Endometrial microvascular endothelial cells (primary cell): ENCODE measurements around the gene PXDN. TPM values are rescaled to one million over a fixed set of nuclear protein-coding genes. Genes with fewer than 3 reads are reported as not detected.
"Not testable (repeated sequence)": the region's sequence is repeated elsewhere in the genome, so short reads cannot be mapped to it uniquely, and the experiment has no call there.

ENCODE experiments used
- in situ Hi-C: cut with HindIII; loops from 2 replicates; pipeline ENCODE4 v1.10.0; 2017; ENCODE audit warnings: low sequenced_read_pairs, low pct_unique_long_range_greater_than_20kb; ENCODE audit errors: inconsistent ontology term
- total RNA-seq: library from RNA; depleted of rRNA; stranded (reverse); fragments of >200 nt; gene quantifications from one replicate; pipeline ENCODE4 v1.2.3, GENCODE V29; 2015; ENCODE audit errors: inconsistent ontology term

The PXDN gene
- total RNA-seq, 1 donor from 2014 or later = 246 TPM

GRCh38 chr2:1758171-1758570 lies 13.9 kb upstream of the PXDN start:
- in situ Hi-C loops = no loop called here

- in situ Hi-C loops = no loop called here
These were observed 13.3 kb upstream of the PXDN start for GRCh38 chr2:1757567-1757966.

GRCh38 chr2:1757146-1757545 lies 12.8 kb upstream of the PXDN start:
- in situ Hi-C loops = not testable (repeated sequence)

GRCh38 chr2:1756456-1756855 lies 12.1 kb upstream of the PXDN start:
- in situ Hi-C loops = no loop called here

DNA sequence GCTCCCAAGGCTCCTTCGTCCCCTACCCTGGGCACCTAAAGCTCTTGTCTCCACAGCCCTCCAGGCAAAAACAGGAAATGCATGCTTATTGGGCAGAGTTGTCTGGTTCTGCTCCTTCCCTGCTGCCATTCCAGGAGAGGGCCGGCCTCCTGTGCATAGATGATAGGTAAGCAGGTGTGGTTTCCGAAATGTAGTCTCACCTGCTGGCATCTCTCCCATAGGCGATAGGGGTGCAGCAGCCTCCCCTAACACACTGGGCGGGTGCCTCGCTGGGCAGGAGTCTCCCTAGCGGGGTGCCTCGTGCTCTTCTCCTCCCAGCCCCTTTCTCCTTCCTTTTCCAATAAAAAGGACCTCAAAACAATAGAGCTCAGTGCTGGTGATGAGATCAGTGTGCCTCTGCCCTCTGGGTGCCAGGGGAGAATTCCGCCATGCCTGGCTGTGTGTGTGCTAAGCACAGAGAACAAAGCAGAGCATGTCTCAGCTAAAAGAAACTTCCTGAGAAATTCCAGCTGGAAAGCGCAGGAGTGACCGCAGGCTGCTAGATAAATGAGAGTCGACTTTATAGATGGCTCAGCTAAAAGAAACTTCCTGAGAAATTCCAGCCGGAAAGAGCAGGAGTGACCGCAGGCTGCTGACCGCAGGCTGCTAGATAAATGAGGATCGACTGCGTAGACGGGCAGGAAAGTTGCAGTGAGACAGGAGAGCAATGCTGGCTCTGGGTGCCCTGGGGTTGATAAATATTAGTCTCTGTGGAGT lies 11.3 kb upstream of the PXDN start:
- in situ Hi-C loops = no loop called here

- in situ Hi-C loops = no loop called here
These were observed 10.3 kb upstream of the PXDN start for GRCh38 chr2:1754461-1755170.

DNA sequence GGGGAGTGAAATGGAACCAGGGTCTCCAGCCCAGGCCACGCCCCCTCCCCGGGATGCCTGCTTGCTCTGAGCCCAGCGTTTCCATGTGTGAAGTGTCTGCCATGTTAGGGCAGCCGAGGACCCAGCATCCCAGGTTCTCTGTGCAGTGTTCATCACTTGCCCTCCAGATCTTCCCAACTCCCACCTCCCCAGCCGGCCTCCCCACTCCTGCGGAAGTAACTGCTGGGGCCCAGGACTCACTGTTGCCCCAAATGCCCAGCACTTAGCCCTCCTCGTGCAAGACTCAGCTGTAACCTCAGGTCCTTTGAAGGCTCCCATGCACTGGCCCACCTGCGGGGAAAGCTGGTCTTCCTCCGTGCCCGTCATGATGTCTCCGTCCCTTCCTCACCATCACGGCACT lies 9.7 kb upstream of the PXDN start:
- in situ Hi-C loops = no loop called here

GRCh38 chr2:1752751-1753150 lies 8.4 kb upstream of the PXDN start:
- in situ Hi-C loops = no loop called here

- in situ Hi-C loops = no loop called here
These were observed 7.7 kb upstream of the PXDN start for GRCh38 chr2:1751767-1752725.

- in situ Hi-C loops = no loop called here
These were observed 6.8 kb upstream of the PXDN start for GRCh38 chr2:1750933-1751766.

DNA sequence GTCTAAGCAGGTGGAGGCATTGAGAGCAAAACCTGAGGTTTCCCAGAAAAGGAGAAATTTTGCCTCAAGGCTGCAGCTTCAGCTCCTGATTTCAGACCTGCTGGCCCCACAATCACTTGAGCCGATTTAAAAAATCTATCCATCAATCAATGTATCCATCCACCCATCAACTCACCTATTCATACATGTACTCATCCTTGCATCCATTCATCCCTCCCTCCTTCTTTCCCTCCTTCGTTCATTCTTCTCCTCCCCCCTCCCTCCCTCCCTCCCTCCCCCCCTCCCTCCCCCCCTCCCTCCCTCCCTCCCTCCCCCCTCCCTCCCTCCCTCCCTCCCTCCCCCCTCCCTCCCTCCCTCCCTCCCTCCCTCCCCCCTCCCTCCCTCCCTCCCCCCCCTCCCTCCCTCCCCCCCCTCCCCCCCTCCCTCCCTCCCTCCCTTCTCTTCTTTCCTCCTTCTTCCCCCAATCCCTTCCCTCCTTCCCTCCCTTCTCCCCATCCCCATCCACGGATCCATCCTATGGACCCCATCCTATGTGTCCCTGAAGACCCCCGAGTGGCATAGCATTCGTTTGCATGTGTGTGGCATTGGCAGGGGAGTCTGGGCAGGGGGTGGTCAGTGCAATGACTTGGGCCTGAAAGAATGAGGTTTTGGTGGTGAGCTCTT lies 6.1 kb upstream of the PXDN start:
- in situ Hi-C loops = no loop called here

DNA sequence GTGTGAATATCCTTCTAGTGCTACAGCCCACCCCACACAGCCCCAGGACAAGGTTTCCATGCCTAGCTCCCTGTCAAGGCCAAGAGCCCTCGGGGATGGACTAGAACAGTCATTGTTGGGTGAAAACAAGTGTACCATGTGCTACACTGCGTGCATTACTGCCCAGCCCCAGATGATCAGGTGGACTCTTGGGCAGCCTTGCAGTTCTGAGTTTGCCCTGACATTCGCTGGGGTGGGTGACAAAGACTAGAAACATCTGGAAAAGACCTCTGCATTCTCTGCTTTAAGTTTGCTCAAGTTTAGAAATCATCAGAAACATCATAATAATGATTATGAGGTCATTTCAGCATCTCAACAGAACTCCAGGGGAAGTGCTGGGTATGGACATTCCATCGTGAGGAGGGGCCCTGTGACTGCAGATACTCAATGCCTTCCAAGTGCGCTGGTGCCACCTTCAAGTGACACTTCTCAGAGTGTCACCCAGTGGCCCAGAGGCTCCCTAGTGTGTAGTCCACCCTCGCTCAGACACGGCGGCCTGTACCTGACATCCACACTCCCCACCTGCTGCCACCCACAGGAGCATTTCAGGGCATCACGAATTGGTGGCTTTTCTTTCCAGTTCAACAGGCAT lies 5.3 kb upstream of the PXDN start:
- in situ Hi-C loops = no loop called here

- in situ Hi-C loops = no loop called here
These were observed 4.6 kb upstream of the PXDN start for GRCh38 chr2:1748741-1749488.

GRCh38 chr2:1748176-1748740 lies 3.9 kb upstream of the PXDN start:
- in situ Hi-C loops = no loop called here

DNA sequence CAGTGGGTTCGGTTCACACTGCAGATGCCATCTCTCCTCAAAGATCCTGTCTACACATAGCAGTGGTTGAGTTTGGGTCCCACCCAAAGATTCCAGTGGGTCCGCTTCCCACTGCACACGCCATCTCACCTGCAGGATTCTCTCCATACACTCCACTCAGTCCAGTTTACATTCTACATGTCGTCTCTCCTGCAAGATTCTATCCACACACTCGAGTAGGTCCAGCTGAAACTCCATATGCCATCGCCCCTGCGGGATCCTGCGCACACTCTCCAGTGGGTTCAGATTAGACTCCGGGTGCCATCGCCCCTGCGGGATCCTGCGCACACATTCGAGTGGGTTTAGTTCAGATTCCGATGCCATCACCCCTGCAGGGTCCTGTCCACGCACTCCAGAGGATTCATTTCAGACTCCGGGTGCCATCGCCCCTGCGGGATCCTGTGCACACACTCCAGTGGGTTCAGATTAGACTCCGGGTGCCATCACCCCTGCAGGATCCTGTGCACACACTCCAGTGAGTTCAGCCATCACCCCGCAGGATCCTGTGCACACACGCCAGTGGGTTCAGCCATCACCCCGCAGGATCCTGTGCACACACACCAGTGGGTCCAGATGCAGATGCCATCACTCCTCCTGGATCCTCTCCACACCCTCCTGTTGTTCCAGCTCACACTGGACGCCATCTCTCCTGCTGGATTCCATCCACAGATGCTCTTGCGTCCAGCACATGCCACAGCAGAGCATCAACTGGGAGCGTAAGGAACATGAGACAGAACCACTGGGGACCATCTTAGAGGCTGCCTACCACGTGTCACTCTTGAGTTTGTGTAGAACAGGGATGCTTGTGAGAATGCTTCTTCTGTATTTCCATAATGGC lies 3.0 kb upstream of the PXDN start:
- in situ Hi-C loops = no loop called here
